NCI-H2227 (cell line): ENCODE data around the gene NCLN.

ENCODE experiments used
- DNase-seq: peaks from one replicate; lab custom pipeline; 2025; ENCODE audit not compliant: unreplicated experiment; lab: John Stamatoyannopoulos, UW

Gene NCLN

DNA sequence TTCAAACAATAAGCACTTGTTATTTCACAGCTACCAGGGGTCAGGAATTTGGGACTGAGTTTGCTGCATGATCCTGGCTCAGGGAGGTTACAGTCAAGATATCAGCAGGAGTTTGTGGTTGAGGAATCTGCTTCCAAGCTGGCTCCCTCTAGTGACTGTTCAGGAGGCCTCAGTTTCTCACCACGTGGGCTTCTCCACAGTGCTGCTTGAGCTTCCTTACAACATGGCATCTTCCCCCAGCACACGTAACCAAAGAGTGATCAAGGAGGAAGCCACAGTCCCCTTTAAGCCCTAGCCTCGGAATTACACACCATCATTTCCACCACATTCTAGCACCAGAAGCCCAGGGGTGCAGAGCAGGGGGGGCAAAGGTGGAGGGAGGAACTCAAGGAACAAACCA, 67.5 kb downstream of the NCLN start:
- DNase-seq: no peak

DNA sequence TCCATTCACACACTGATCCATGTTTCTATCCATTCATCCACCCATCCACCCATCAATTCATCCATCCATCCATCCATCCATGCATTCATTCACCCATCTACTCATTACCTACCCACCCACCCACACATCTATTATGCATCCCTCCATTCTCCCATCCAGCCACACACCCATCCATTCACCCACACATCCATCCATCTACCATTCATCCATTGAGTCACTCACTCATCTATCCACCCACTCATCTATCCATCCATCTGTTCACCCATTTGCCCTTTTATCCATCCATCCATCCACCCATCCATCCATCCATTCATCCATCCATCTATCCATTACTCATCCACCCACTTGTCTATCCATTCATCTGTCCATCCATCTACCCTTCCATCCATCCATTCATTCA, 68.8 kb downstream of the NCLN start:
- no peak for DNase-seq

DNA sequence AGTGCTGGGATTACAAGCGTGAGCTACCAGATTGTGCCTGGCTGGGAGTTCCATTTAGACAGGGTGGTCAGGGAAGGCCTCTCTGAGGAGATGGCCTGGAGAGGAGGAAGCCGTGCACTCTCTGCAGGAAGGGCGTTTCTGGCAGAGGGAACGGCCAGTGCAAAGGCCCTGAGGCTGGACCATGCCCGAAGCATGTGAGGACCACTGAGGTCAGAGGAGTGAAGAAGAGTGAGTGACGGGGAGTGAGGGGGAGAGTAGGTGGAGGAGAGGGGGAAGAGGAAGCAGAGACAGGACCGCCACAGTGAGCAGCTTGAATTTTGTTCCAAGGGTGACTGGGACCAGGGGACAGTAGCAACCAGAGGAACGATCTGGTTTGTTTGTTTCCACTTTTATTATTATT, 71.3 kb downstream of the NCLN start:
- no peak for DNase-seq
